Left forelimb (tissue), 1 donor: Measurements from ENCODE around the gene GPRC5B.

Source experiments
- DNase-seq: peaks from one replicate; pipeline ENCODE4 v3.0.0-alpha.2; 2018; ENCODE audit warnings: low spot score

Gene GPRC5B

DNA sequence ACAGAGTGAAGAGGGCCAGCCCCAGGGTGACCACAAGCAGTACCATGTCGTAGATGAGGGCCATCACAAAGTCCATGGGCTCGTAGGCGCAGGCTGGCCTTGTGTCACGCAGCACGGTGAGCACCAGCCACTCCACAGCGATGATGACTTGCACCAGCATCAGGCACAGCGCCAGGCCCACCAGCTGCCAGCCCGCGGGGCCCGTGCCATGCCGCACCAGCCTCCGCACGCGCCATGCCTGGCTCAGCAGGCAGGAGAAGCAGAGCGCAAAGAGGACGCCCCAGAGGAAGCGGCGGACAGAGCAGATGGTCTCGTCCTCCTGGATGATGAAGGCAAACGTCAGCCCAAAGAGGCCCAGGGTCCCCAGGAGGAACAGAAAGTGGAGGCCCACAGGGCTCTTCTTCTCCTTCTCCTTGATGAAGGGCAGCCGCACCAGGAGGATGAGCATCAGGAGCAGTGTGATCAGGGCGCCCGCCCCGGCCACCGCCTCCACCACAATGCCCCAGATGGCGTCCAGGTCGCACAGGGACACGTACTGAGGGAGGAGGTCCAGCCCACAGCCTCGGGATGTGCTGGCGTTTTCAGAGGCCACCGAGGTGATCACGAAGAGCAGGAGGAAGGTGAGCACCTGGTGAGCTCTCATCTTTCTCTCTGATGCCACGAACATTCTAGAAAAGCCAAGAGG lies 12.3 kb downstream of the GPRC5B start:
- no peak for DNase-seq

DNA sequence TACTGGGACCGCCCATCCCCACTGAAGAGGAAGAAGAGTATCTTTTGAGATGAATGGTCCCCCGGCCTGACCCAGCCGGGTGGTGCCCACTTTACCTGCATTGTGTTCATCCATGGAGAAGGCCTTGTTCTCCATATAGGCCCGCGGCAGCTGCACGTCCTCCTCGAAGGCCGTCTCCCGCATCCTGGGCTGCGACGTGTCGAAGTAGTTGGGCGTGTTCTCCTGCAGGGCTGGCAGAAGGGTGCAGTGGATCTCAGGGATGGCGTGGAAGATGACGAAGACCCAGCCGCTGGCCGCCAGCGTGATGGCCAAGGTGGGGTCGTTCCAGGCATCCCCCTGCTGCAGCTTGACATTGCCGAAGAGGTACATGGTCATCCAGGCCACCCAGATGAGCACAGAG lies 12.9 kb downstream of the GPRC5B start:
- DNase-seq, result no peak

DNA sequence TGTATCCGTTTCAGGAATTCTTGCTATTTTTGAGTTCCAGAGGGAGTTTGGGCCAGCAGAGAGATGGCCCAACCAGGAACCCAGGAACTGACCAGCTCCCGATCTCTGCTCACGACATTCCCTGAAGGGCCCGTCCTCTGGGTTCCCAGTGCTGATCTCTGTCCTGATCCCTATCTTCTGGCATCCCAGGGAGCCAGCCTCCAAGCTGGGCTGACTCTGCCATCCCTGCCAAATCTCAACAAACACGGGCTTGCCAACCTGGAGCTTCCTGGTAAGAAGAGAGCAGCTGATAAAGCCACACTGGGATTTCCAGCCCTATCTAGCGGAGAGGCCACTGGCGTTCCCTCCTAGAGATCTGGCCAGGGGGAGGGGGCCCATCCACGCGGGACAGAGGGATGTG lies 16.2 kb downstream of the GPRC5B start:
- DNase-seq, result no peak

DNA sequence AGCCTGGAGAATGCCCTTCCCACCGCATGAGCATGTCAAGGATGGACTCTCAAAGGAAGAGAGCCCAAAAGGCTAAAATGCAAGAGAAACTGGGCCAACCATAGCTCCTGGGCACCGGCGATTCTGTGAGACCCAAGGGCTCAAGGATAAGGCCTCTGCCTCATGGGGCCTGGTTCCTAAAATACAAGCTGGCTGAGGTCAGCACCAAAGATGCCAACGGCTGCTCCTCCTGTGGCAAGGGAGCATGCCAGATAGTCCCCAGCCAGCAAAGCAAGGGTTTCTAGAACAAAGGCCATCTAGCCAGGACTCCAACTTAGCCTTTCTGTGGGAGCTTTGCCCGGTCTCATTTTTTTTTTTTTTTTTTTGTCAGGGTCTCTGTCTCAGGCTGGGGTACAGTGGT lies 20.1 kb downstream of the GPRC5B start:
- no peak for DNase-seq

DNA sequence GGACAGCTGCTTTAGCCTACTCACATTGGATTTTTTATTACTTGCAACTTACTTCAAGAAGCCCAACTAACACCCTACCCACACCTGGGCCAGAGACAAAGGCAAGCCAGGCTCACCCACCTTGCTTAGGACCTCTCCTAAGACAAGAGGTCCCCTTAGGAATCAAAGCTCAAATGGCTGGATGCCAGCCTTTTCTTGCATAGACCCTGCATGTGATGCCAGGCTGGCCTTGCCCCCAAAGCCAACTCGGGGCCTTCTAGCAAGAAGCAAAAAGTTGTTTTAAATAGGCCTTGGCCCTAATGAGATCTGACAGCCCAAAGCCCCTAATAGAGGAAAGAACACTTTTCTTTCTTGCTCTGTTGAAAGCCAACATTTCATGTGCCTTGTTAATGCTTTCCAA lies 20.7 kb downstream of the GPRC5B start:
- no peak for DNase-seq

DNA sequence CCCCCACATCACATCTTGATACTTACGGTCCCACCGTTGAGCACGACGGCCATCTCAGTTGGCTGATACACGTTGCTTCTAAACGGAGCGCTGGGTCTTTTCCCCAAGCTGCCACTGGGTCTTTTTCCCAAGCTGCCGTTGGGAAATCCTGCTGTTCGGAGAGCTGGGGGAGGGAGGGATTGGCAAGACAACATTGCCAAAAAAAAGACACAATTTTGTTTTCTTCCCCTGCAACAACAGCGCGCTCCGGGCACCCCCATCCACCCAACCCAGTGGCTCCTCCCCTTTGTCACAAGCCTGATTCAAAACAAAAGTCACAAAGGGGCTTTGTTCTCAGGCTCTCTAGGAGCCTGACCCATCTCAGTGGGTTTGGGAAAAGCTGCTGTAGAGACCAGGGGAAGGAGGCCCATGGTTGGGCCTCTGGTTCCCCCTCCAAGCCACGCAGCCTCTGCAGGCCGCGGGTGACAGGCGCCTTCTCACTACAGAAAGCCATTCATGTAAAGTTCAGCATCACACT lies 22.8 kb downstream of the GPRC5B start:
- DNase-seq, result no peak

DNA sequence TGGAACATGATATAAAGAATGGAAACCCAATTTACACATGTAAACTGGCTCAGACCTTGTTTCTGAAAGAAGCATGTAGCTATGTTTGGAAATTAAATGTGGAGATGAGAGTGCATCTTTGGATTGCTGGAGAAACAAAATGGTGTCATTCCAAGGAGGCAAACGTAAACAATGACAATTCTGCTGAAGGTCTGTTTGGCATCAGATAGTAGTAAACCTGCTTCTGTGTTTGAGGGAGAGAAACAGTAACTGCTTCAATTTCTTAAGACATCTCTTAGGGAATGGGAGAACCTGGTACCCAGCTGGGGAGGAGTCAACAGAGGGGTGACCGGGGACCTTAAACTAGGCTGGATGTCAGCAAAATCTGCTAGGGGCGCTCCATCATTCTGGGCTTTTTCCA lies 23.5 kb downstream of the GPRC5B start:
- no peak for DNase-seq

DNA sequence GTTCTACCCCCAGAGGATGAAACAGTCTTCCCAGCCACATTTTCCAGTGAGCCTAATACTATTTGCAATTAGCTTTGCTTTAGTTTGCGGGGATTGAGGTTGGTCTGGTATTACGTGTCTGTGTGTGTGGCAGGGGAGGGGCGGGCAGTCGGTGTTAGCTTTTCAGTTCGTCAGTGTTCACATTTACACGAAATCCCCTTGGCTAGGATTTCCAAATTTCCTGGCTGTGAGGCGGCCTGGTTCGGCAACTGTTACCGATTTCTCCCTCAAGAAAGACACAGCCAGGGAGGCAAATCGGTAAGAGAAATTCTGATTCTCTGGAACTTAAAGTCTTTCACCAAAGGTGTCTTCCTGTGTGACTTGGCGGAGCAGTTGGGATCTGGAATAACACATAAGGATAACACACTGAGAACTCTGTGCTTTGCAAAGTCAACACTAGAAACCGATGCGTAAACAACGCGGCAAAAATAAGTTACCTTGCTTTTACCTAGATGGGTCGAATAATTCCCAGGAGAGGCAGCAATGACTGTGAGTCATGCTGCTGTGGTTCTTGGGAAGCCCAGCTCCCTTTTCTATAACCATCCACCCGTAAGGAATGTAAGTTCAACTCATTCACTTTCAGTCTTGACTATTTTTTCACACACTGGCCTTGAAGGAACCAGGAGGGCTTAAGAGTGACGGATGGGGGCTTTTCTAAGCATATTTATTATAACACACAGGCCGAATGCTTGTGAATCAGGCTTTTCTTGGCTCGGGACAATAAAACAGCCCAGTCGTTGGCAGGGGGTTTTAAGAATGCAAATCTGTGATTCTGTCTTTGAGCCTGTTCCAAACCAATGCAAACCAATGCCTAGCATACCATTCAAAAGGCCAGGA lies 24.2 kb downstream of the GPRC5B start:
- DNase-seq, result no peak

DNA sequence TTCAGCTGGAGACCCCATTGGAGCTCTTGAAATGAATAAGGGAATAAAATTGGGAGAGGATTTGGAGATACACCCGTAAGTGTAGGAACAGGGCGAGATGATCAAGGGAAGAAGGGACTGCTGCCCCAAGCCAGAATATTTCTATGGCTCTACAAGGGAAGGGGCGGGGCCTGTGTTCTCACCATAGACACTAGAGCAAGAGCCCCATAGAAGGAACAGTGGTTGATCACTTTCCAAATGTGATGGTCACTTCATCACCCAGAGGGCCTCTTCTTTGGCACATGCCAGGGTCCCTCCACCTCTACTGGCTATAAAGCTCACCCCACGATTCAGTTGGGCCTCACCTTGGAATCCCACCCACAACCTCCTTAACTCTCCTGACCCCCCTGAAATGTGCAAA lies 25.0 kb downstream of the GPRC5B start:
- DNase-seq, result no peak

DNA sequence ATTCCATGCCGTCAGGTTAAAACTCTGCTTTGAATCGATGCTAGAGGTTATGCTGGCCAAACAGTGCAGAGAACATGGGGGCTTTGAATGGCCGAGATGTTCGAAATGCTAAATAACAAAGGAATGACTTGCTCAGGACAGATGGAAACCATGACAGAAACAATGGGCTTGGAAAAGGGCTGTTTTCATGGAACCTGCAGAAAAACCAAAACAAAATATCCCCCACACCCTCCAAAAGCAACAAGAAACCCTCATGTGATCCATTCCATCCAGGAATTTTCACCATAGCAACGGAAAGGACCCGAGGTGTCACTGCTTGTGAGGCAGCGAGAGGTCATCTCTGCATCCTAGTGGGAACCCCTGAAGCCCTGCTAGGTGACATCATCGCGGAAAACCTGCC lies 25.5 kb downstream of the GPRC5B start:
- no peak for DNase-seq

DNA sequence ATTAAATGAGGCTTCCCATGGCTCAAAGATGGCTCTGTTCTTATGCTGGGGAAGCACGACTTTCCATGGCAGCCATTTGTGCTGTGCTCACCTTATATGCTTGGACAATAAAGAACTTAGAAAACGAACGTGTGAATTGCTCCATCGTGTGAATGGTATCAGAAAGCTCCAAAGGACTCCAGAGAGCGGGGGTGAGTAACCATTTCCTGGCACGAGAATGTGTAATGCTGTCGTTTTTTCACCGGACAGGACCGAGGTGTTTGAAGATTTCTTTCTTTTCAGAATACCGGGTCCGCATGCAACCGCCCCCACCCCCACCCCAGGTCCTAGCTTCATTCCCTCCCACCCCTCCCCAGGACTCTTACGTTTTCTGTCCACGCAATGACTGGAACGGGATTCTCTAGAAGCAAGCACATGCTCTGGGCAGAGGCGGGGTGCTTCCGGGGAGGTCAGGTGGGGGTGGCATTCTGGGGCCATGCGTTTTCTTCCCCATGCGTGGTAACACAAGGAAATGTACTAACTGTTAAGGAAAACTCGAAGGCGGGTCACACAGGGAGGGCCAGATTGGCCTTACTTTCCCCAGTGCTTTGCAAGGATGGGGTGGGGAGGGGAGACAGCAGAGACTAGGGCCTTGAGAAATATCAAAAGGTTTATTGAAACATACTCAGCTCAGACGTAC lies 26.2 kb downstream of the GPRC5B start:
- DNase-seq, result no peak

DNA sequence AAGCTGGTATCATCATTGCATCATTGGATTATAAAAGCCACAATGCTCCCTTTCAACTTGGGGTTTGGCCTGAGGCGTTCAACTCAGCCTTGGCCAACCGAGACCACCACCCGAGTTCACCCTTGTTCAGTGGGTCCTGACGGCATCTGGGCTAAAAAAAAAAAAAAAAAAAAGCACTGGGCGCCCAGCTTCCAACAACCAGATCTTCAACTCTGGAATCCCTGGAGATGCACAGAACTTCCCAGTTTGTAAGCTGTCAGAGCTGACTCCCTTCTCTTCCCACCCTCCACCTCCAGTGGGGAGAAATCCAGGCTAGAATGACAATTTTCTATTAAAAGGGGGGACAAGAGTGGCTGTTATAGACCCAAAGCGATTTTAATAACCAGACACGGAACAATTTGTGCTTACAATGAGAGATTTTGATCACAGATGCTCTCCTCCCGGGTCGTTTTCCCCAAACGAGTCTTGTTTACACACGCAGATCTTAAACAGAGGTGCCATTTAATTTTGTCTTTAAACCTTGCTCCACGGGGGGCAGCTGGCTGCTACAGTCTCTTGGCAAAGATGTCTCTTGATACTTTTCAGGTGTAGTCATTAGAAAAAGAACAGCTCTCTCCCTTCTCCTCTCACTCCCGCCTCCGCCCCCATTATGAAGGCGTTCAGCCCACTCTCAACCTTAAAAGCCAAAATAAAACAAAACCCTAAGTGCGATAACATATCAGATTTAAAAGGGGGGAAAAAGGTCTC lies 26.9 kb downstream of the GPRC5B start:
- no peak for DNase-seq

DNA sequence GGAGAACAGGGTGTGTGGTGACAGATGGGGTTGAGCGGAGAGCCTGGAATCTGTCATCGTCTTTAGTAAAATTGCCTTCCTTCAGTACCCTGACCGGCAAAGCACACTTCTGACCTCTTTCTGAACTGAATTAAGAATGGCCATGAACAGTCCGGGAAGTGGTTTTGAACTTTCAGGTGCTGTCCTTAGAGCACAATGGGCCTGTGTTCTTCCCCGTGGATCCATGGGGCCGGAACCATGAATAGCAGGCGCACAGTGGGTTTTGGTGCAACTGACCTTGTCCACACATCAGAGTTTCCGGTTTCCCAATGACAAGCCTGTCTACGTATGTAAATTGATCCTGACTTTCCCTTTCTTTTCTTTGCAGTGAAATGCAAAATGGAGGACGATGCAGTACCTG lies 28.5 kb downstream of the GPRC5B start:
- DNase-seq, result no peak

DNA sequence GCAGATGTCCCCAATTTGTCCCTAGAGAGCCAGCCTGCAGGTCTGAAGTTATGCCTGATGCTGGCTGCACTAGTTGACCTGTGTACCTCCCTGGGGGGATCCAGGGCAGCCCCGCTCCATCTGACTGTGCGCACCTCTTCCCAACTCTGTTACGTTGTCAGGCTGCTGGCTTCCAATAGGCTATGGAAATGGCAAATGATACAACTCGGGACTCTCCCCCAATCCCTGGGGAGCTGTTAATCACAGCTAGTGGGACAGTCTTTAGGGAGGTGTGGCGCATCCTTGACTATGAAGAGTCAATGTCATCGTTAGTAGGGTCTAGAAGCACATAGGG lies 30.1 kb downstream of the GPRC5B start:
- no peak for DNase-seq

DNA sequence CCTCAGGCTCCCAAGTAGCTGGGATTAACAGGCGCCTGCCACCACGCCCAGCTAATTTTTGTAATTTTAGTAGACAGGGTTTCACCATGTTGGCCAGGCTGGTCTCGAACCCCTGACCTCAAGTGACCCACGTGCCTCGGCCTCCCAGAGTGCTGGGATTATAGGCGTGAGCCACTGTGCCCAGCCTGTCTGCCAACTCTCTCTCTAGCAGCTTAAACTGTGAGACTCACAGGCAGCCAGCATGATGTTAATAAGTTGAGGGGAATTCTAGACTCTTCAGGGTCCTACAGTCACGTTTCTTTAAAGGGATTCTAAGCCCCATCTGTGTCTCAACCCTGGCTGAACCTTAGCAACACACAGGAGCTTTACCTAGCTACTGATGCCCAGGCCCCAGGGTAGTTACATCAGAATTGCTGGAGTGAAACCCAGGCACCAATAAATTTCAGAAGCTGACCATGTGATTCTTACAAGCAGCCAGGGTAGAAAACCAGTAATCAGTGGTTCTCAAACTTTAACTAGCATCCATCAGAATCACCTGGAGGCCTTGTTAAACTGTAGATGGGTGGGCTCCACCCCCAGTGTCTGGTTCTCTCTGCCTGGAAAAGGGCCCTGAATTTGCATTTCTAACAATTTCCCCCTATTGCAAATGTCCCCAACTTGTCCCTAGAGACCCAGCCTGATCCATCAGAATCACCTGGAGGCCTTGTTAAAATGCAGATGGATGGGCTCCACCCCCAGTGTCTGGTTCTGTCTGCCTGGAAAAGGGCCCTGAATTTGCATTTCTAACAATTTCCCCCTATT lies 30.7 kb downstream of the GPRC5B start:
- DNase-seq, result no peak

DNA sequence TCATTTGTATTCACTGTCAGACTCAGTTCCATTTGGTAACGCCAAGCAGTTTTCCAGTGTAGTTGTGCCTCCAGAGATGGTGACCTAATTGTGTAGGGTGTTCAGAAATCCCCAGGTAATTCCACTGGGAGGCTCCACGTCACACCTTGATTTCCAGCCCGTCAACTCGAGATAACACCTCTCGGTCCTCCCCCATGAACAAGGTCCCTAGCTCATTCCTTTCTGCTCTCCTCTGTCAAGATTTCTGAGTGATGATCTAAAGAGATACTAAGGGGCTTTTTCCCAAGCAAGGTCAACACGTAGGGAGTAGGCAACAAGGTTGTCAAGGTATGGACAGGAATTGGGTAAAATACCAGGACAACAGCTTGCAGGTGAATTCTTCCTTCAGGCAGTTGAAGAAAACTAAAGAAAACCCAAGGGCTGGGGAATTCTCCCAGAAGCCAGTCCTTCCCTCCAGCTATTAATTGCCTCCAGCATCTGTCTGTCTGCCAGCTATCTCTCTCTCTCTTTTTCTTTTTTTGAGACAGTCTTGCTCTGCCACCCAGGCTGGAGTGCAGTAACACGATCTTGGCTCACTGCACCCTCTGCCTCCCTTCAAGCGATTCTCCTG lies 31.4 kb downstream of the GPRC5B start:
- no peak for DNase-seq

DNA sequence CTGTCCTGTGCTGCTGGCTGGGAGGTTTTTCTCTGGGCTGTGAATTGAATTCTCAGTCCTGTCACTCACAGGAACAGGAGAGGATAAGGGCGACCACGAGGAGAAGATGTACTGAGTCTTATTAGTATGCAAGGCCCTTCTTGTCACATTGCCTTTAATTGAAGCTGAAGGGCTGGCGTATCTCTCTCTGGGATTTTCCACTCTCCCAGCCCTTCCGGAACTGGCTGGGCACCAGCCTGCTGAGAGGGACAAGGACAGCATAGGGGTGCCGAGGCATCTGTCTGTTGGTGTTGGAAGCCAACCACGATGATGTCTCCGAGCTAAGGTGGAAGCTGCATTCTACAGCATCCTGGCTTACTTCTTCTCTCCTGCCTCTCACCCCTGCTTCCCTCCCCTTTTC lies 33.2 kb downstream of the GPRC5B start:
- DNase-seq, result no peak

DNA sequence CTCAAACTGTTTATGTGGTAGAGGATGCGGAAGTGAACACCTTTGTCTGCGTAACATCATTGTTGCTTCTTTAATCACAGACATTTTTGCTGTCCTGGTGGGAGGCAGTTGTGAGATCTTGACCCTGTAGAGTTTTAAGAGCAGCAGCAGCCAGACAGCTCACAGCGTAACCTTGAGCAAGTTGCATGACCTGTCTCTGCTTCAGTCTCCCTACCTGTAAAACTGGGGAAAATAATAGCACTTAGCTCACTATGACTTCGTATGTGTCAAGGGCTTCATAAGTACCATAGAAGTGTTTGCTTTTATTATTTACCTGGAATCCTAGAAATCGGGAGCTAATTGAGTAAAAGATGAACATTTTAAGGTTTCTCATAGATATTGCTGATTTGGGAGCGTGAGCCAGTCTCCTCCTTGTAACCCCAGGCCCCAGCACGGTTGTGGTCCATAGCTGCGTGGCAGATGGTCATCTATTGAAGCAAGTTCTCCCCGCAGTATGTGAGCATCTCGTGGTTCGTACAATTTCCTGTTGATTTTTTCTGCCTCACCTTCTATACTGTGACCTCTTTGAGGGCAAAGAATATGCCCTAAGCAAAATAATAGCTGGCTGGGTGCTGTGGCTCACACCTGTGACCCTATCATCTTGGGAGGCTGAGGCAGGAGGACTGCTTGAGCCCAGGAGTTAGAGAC lies 34.4 kb downstream of the GPRC5B start:
- no peak for DNase-seq

DNA sequence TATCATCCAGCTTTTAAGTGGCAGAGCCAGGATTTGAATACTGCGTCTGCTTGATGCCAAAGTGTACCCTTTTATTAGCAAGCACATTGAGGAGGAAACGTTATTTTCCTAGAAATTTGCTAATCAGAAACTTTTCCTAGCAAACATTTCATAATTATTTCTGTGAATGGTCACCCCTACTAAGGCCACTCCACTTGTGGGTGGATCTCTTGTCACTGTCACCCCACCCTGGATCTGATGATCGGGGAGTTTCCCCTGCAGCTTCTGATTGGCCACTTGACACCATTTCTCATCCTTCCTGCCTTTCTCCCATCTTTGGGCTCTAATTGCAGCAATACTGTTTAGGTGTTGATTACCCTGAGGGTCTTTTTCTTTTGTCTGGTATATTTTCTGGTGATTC lies 35.9 kb downstream of the GPRC5B start:
- DNase-seq, result no peak

DNA sequence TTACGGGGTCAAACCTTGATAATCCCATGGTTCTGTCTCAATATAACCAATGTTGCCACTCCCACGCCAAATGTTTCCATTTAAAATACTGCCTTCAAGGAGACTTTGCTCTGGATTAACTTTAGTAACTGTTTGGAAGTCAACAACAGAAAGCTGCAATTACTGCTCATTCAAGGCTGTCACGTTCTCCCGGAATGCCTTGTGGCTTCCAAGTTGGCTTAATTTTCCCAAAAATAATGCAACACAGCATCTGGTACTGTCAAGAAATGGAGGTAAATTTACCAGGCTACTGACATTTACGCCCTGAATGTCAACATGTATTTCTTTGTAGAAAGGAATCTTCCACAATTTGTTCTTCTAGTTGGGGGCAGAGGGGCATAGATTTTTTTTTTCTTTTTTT lies 38.2 kb downstream of the GPRC5B start:
- DNase-seq, result no peak
